PC-9 (cell line): Measurements from ENCODE around the gene MPP1. TPM values are rescaled to one million over a fixed set of nuclear protein-coding genes. Genes with fewer than 3 reads are reported as not detected.

Source experiments
- BruUV-seq: library from RNA; stranded (reverse); fragments of 400-500 nt; replicated peaks from 2 replicates; lab custom pipeline; 2021; lab: Mats Ljungman, UMichigan
- CTCF ChIA-PET: fragments of 300-600 bp; sonication (Branson Sonifier 250); formaldehyde crosslinking; loops from one replicate; lab custom pipeline; 2022; ENCODE audit warnings: antibody characterized with exemption; lab: Charles Lee
- POLR2A ChIA-PET: fragments of 300-600 bp; sonication (Branson Sonifier 250); formaldehyde crosslinking; loops from one replicate; lab custom pipeline; 2022; ENCODE audit warnings: antibody characterized with exemption; ENCODE audit not compliant: unreplicated experiment; lab: Charles Lee
- DNase-seq, 2 experiments: peaks; one replicate each; pipeline versions ENCODE4 v3.0.0 to v3.0.0-alpha.2; 2015 to 2022; ENCODE audit warnings: mixed read lengths in 1 of 2
- H2AFZ ChIP-seq: fragments of 200-600 bp; sonication (generic); 2 replicates; pipeline ENCODE4 v1.8.1; 2017; ENCODE audit warnings: antibody characterized with exemption
- H3F3A ChIP-seq: fragments of 200-600 bp; sonication (generic); 2 replicates; pipeline ENCODE4 v1.8.1; 2017; ENCODE audit warnings: antibody characterized with exemption, mild to moderate bottlenecking, low read depth; ENCODE audit not compliant: insufficient read depth
- H3K27ac ChIP-seq: fragments of 200-600 bp; sonication (generic); 2 replicates; pipeline ENCODE4 v1.6.1; 2016; ENCODE audit warnings: mixed run types
- H3K27me3 ChIP-seq: fragments of 200-600 bp; sonication (generic); 2 replicates; pipeline ENCODE4 v1.6.1; 2016; ENCODE audit warnings: low read depth, mixed run types; ENCODE audit not compliant: insufficient read depth
- H3K36me3 ChIP-seq: fragments of 200-600 bp; sonication (generic); 2 replicates; pipeline ENCODE4 v1.6.1; 2016; ENCODE audit warnings: low read depth, mixed run types
- H3K4me1 ChIP-seq: fragments of 200-600 bp; sonication (generic); replicated peaks from 2 replicates; pipeline ENCODE4 v1.6.1; 2016; ENCODE audit warnings: mixed run types; ENCODE audit not compliant: insufficient read depth
- H3K4me2 ChIP-seq: fragments of 200-600 bp; sonication (generic); 2 replicates; pipeline ENCODE4 v1.6.1; 2017; ENCODE audit warnings: mixed run types
- H3K4me3 ChIP-seq: fragments of 200-600 bp; sonication (generic); 2 replicates; pipeline ENCODE4 v1.6.1; 2016; ENCODE audit warnings: mixed run types
- H3K79me2 ChIP-seq: fragments of 200-600 bp; sonication (generic); 2 replicates; pipeline ENCODE4 v1.6.1; 2017; ENCODE audit warnings: low read depth, mixed run types
- H3K9me2 ChIP-seq: fragments of 200-600 bp; sonication (generic); 2 replicates; pipeline ENCODE4 v1.8.1; 2017; ENCODE audit warnings: mild to moderate bottlenecking; ENCODE audit not compliant: insufficient read depth
- H3K9me3 ChIP-seq: fragments of 200-600 bp; sonication (generic); 2 replicates; pipeline ENCODE4 v1.8.1; 2016; ENCODE audit warnings: low read depth; ENCODE audit not compliant: insufficient read depth
- H4K20me1 ChIP-seq: fragments of 200-600 bp; sonication (generic); 2 replicates; pipeline ENCODE4 v1.8.1; 2017; ENCODE audit not compliant: insufficient read depth
- EZH2 ChIP-seq: fragments of 200-600 bp; sonication (generic); IDR thresholded peaks from 2 replicates; pipeline ENCODE4 v1.8.0; 2017; ENCODE audit warnings: antibody characterized with exemption, low read depth
- intact Hi-C: fragments of 100-400 bp; cut with micrococcal nuclease; formaldehyde crosslinking; loops from one replicate; pipeline ENCODE4 v1.10.0; 2022; ENCODE audit not compliant: unreplicated experiment
- total RNA-seq: library from RNA; stranded (reverse); gene quantifications from 2 replicates; pipeline ENCODE4 v1.2.3, GENCODE V29; 2021
- TF ChIP-seq, protein P1 (sequence below): fragments of 200-600 bp; sonication (generic); conservative IDR thresholded peaks from 2 replicates; pipeline ENCODE4 v1.6.1; 2017; ENCODE audit warnings: mixed run types, antibody characterized with exemption, mild to moderate bottlenecking, moderate library complexity

Gene MPP1
- total RNA-seq, 1 experiment from 2014 or later, result 4.8 TPM

DNA sequence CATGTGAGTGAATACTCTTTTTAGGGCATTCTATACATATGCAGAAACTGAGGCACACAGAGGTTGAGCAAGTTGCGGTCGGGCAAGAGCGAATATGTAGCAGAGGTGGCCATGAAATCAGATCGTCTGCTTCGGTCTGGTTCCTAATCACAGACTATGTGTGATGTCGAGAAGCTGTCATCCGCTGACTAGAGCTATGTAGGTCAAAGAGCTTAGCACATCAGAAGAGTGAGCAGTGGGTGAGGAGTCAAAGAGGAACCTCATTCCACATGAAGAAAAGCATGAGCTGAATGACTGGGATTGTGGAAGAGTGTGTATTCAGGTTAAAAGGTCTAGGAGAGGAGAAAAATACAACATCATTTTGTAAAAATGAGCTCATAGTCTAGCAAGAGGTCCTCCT, 73.4 kb downstream of the MPP1 start:
- Histone ChIP-seq H3K27me3 (no peaks in the 10 kb centered on the region), H2AFZ (no peak overlapping the region), H3K9me3 (no peaks in the 10 kb centered on the region), H3F3A (peaks cover 6% of the 10 kb centered on the region; the same call in 1 of the 2 replicates), H3K4me3 (no peak overlapping the region), H3K9me2 (no peaks in the 10 kb centered on the region), H3K4me1 (peaks cover 30% of the 10 kb centered on the region), H3K79me2 (no peaks in the 10 kb centered on the region), H3K36me3 (no peaks in the 10 kb centered on the region), H3K4me2 (peak overlapping the region; percentile 68), H3K27ac (no peak overlapping the region), H4K20me1 (no peaks in the 10 kb centered on the region)
- no peak for TF ChIP-seq EZH2
- TF ChIP-seq, protein P1, sequence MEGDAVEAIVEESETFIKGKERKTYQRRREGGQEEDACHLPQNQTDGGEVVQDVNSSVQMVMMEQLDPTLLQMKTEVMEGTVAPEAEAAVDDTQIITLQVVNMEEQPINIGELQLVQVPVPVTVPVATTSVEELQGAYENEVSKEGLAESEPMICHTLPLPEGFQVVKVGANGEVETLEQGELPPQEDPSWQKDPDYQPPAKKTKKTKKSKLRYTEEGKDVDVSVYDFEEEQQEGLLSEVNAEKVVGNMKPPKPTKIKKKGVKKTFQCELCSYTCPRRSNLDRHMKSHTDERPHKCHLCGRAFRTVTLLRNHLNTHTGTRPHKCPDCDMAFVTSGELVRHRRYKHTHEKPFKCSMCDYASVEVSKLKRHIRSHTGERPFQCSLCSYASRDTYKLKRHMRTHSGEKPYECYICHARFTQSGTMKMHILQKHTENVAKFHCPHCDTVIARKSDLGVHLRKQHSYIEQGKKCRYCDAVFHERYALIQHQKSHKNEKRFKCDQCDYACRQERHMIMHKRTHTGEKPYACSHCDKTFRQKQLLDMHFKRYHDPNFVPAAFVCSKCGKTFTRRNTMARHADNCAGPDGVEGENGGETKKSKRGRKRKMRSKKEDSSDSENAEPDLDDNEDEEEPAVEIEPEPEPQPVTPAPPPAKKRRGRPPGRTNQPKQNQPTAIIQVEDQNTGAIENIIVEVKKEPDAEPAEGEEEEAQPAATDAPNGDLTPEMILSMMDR, result no peak
- CTCF ChIA-PET, result no interaction called here
- POLR2A ChIA-PET, result no interaction called here
- intact Hi-C loops, result no loop called here
- no peak for DNase-seq
- BruUV-seq, result no TSS peak

DNA sequence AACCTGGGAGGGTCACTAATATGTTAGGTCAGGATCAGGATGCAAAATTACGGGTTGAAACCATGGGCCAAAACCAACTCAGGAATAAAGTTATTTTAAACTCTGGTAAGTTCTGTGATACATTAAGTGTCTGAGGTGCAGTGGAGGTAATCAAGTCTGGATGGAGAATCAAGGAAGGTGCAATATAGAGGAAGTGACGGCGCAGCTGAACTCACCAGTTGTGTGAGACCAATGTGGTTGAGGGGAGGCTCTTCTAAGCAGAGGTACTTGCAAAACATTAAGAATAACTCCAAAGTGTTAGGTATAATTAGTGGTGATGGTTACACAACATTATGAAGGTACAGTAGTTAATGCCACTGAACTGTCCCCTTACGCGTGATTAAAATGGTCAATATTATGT, 74.1 kb downstream of the MPP1 start:
- Histone ChIP-seq H3K9me3 (no peaks in the 10 kb centered on the region), H3K27me3 (no peaks in the 10 kb centered on the region), H3K4me2 (no peak overlapping the region), H3K79me2 (no peaks in the 10 kb centered on the region), H4K20me1 (no peaks in the 10 kb centered on the region), H3K27ac (no peak overlapping the region), H3F3A (peaks cover 6% of the 10 kb centered on the region; the same call in 1 of the 2 replicates), H3K36me3 (no peaks in the 10 kb centered on the region), H3K9me2 (no peaks in the 10 kb centered on the region), H2AFZ (no peak overlapping the region), H3K4me3 (no peak overlapping the region), H3K4me1 (peaks cover 30% of the 10 kb centered on the region)
- CTCF ChIA-PET, result no interaction called here
- no TSS peak for BruUV-seq
- intact Hi-C loops, result no loop called here
- POLR2A ChIA-PET, result no interaction called here
- no peak for TF ChIP-seq EZH2
- TF ChIP-seq, protein P1, result no peak
- DNase-seq, result no peak

DNA sequence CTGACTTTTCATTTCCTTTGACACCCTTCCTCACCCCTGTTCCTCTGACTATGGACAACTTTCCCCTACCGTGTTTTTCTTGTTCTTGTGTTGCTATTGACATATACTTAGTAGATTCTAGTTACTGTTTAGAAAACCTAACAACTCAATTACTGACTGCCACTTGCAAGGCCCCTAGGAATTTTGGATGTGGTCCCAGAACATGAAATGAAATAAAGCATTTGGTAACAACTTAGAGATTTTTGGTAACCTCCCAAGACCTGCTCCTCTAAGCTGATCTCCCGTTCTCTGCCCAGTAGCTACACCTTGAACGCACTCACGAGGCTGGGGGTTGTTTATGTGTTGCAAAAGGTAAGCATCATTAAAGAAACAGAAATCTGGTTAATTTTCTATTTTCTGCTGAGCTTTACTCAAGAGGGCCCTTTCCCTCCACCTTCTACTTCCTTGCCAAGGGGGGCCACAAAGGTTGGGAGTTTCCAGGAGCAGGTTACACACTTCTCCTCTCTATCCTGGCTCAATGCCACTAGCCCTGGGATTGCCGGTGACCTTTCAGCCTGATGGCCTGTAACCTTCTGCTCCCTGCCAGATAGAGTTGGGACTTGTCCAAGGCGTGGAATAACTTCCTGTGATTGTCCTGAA, 74.9 kb downstream of the MPP1 start:
- no peaks in the 10 kb centered on the region for H3K27me3 ChIP-seq
- TF ChIP-seq EZH2, result no peak
- TF ChIP-seq, protein P1, result no peak
- no peaks in the 10 kb centered on the region for H3K9me3 ChIP-seq
- peaks cover 6% of the 10 kb centered on the region; the same call in 1 of the 2 replicates for H3F3A ChIP-seq
- no peak overlapping the region for H3K4me2 ChIP-seq
- no peaks in the 10 kb centered on the region for H3K36me3 ChIP-seq
- intact Hi-C loops, result no loop called here
- ChIA-PET CTCF (interaction anchor here (0.5 kb wide), 1 partner anchor 48 kb away, joined by 3 read pairs; no protein-coding TSS in a partner anchor), POLR2A (interaction anchor here (0.7 kb wide), 1 partner anchor 1130 kb away, joined by 4 read pairs; no protein-coding TSS in a partner anchor)
- H4K20me1 ChIP-seq, result no peaks in the 10 kb centered on the region
- H3K4me1 ChIP-seq, result peaks cover 30% of the 10 kb centered on the region
- H3K9me2 ChIP-seq, result no peaks in the 10 kb centered on the region
- H3K27ac ChIP-seq, result no peak overlapping the region
- H2AFZ ChIP-seq, result no peak overlapping the region
- no peak overlapping the region for H3K4me3 ChIP-seq
- peak in 1 of 2 experiments; percentile 63 for DNase-seq
- BruUV-seq, result no TSS peak
- H3K79me2 ChIP-seq, result no peaks in the 10 kb centered on the region
